Measurements from ENCODE around the gene CENPV. TPM values are rescaled to one million over a fixed set of nuclear protein-coding genes. Genes with fewer than 3 reads are reported as not detected.

CENPV gene
- total RNA-seq, 1 donor from 2014 or later = 220 TPM

- DNase-seq (ENCODE audit: low spot score) = no peak
- H3K4me3 Mint-ChIP-seq = no peak overlapping the region
- no peak overlapping the region for H3K27ac Mint-ChIP-seq
These were observed 3.8 kb downstream of the CENPV start for GRCh38 chr17:16349431-16349830.

GRCh38 chr17:16348586-16348985 is 4.7 kb downstream of the CENPV start:
- Histone ChIP-seq H3K79me2 (ENCODE audit: low read depth) (peaks cover 50% of the 10 kb centered on the region), H3K4me1 (peaks cover 6% of the 10 kb centered on the region), H3K9me3 (ENCODE audit: low read depth) (no peaks in the 10 kb centered on the region), H2AFZ (replicated peaks) (no peak overlapping the region), H3K36me3 (peaks cover 7% of the 10 kb centered on the region), H3K27ac (no peak overlapping the region), H3F3A (ENCODE audit: low read depth) (peaks cover 20% of the 10 kb centered on the region), H3K9ac (no peak overlapping the region), H3K4me2 (no peak overlapping the region), H4K20me1 (ENCODE audit: low read depth) (peaks cover 48% of the 10 kb centered on the region), H3K27me3 (peaks cover under 1% of the 10 kb centered on the region), H3K4me3 (no peak overlapping the region)
- TF ChIP-seq EZH2phosphoT487 (IDR thresholded peaks at IDR 0.05) = no peak
- no peak for TF ChIP-seq EZH2 (IDR thresholded peaks at IDR 0.05)
- H3K36me3 Mint-ChIP-seq = peaks cover 26% of the 10 kb centered on the region
- H3K9me3 Mint-ChIP-seq = no peaks in the 10 kb centered on the region
- DNase-seq (ENCODE audit: low spot score) = no peak
- no peak overlapping the region for H3K27ac Mint-ChIP-seq
- peaks cover 8% of the 10 kb centered on the region for H3K4me1 Mint-ChIP-seq
- peaks cover 5% of the 10 kb centered on the region for H3K27me3 Mint-ChIP-seq (ENCODE audit: insufficient read depth, low read depth)
- no peak overlapping the region for H3K4me3 Mint-ChIP-seq

More at GRCh38 chr17:16349431-16349830, 3.8 kb downstream of the CENPV start:
- Histone ChIP-seq H3K79me2 (ENCODE audit: low read depth) (peaks cover 50% of the 10 kb centered on the region), H3K4me1 (peaks cover 6% of the 10 kb centered on the region), H3K4me3 (no peak overlapping the region), H2AFZ (replicated peaks) (no peak overlapping the region), H3K36me3 (peaks cover 7% of the 10 kb centered on the region), H3K9ac (no peak overlapping the region), H3K27me3 (peaks cover 8% of the 10 kb centered on the region), H4K20me1 (ENCODE audit: low read depth) (peaks cover 48% of the 10 kb centered on the region), H3K27ac (no peak overlapping the region), H3K9me3 (ENCODE audit: low read depth) (no peaks in the 10 kb centered on the region), H3F3A (ENCODE audit: low read depth) (peaks cover 25% of the 10 kb centered on the region), H3K4me2 (no peak overlapping the region)
- Mint-ChIP-seq H3K27me3 (ENCODE audit: insufficient read depth, low read depth) (peaks cover 4% of the 10 kb centered on the region), H3K4me1 (peaks cover 13% of the 10 kb centered on the region), H3K9me3 (no peaks in the 10 kb centered on the region), H3K36me3 (peaks cover 23% of the 10 kb centered on the region)
- TF ChIP-seq EZH2 (IDR thresholded peaks at IDR 0.05) = no peak
- TF ChIP-seq EZH2phosphoT487 (IDR thresholded peaks at IDR 0.05) = no peak
- no peak for TF ChIP-seq CTCF (IDR thresholded peaks at IDR 0.05)

- H3K9ac ChIP-seq = no peak overlapping the region
- Mint-ChIP-seq H3K9me3 (no peaks in the 10 kb centered on the region), H3K4me3 (no peak overlapping the region), H3K27ac (no peak overlapping the region), H3K36me3 (peaks cover 36% of the 10 kb centered on the region), H3K4me1 (peaks cover 8% of the 10 kb centered on the region), H3K27me3 (ENCODE audit: insufficient read depth, low read depth) (peaks cover 2% of the 10 kb centered on the region)
- no peak overlapping the region for H2AFZ ChIP-seq (replicated peaks)
- H3K4me3 ChIP-seq = no peak overlapping the region
- TF ChIP-seq EZH2 (IDR thresholded peaks at IDR 0.05) = no peak
- TF ChIP-seq CTCF (IDR thresholded peaks at IDR 0.05) = no peak
- TF ChIP-seq EZH2phosphoT487 (IDR thresholded peaks at IDR 0.05) = no peak
- H3F3A ChIP-seq (ENCODE audit: low read depth) = peaks cover 31% of the 10 kb centered on the region
- H4K20me1 ChIP-seq (ENCODE audit: low read depth) = peaks cover 45% of the 10 kb centered on the region
- H3K27me3 ChIP-seq = no peaks in the 10 kb centered on the region
- peaks cover 6% of the 10 kb centered on the region for H3K4me1 ChIP-seq
- H3K9me3 ChIP-seq (ENCODE audit: low read depth) = no peaks in the 10 kb centered on the region
- no peak overlapping the region for H3K27ac ChIP-seq
- DNase-seq (ENCODE audit: low spot score) = no peak
- H3K4me2 ChIP-seq = no peak overlapping the region
- peaks cover 36% of the 10 kb centered on the region for H3K79me2 ChIP-seq (ENCODE audit: low read depth)
- H3K36me3 ChIP-seq = peaks cover 15% of the 10 kb centered on the region
These were observed 6.5 kb downstream of the CENPV start for GRCh38 chr17:16346721-16347271.

- H3K36me3 Mint-ChIP-seq = peaks cover 38% of the 10 kb centered on the region
These were observed 7.7 kb downstream of the CENPV start for GRCh38 chr17:16345565-16345964.

More at GRCh38 chr17:16345565-16345964, 7.7 kb downstream of the CENPV start:
- Mint-ChIP-seq H3K4me1 (no peaks in the 10 kb centered on the region), H3K4me3 (no peak overlapping the region), H3K27me3 (ENCODE audit: insufficient read depth, low read depth) (peaks cover 2% of the 10 kb centered on the region), H3K27ac (no peak overlapping the region), H3K9me3 (no peaks in the 10 kb centered on the region)
- no peak for DNase-seq (ENCODE audit: low spot score)
- Histone ChIP-seq H3K4me1 (no peaks in the 10 kb centered on the region), H3K4me2 (no peak overlapping the region), H3K4me3 (no peak overlapping the region), H4K20me1 (ENCODE audit: low read depth) (peaks cover 33% of the 10 kb centered on the region), H3K36me3 (peaks cover 15% of the 10 kb centered on the region), H2AFZ (replicated peaks) (no peak overlapping the region), H3K27ac (no peak overlapping the region), H3F3A (ENCODE audit: low read depth) (peaks cover 37% of the 10 kb centered on the region), H3K79me2 (ENCODE audit: low read depth) (peaks cover 24% of the 10 kb centered on the region), H3K27me3 (no peaks in the 10 kb centered on the region), H3K9me3 (ENCODE audit: low read depth) (no peaks in the 10 kb centered on the region), H3K9ac (no peak overlapping the region)
- TF ChIP-seq CTCF (IDR thresholded peaks at IDR 0.05) (no peak), EZH2 (IDR thresholded peaks at IDR 0.05) (no peak), EZH2phosphoT487 (IDR thresholded peaks at IDR 0.05) (no peak)

Data from neural progenitor cell (in vitro differentiated cells).